Gastrocnemius medialis (tissue), 4 donors: ENCODE results near the gene TAPBPL.

Source experiments
- CTCF ChIP-seq, 5 experiments: fragments of 450-650 bp in 3 of 5; fragments of 200-600 bp in 2 of 5; sonication (generic) in 2 of 5; IDR thresholded peaks in 4 of 5; conservative IDR thresholded peaks in 1 of 5; 1 replicate in 4 of 5; 2 replicates in 1 of 5; pipeline ENCODE4 v1.5.1; 2016 to 2019; ENCODE audit warnings: antibody characterized with exemption in 5 of 5, mild to moderate bottlenecking in 3 of 5, moderate library complexity in 3 of 5
- POLR2A ChIP-seq, 2 donors: fragments of 450-650 bp; IDR thresholded peaks; one replicate each; pipeline ENCODE4 v1.6.1; 2017; ENCODE audit warnings: antibody characterized with exemption in 2 of 2, mild to moderate bottlenecking in 2 of 2, moderate library complexity in 2 of 2

GRCh38 chr12:6452944-6453630, 1.2 kb downstream of the TAPBPL start:
- no peak for TF ChIP-seq CTCF (IDR thresholded peaks at IDR 0.05 in 4 of 5, conservative IDR thresholded peaks at IDR 0.05 in 1 of 5)
- TF ChIP-seq POLR2A (IDR thresholded peaks at IDR 0.05) = no peak
